ENCODE data around the gene CNNM3.

GRCh38 chr2:96811917-96812316 lies 4.2 kb upstream of the CNNM3 start:
- TF ChIP-seq POLR2AphosphoS5 (IDR thresholded peaks at IDR 0.05; ENCODE audit: low read depth, low read length) (no peak), SPI1 (IDR thresholded peaks at IDR 0.05; ENCODE audit: low read depth, low read length) (no peak), POLR2A (IDR thresholded peaks at IDR 0.05; ENCODE audit: low read depth, low read length) (no peak), TAF1 (IDR thresholded peaks at IDR 0.05; ENCODE audit: low read depth, low read length) (no peak), POU2F2 (IDR thresholded peaks at IDR 0.05; ENCODE audit: low read depth, low read length) (no peak)
